Astrocyte (in vitro differentiated cells and primary cell): Measurements from ENCODE around the gene SUN3. TPM values are rescaled to one million over a fixed set of nuclear protein-coding genes. Genes with fewer than 3 reads are reported as not detected.
A peak's percentile ranks its signal among the peaks of the same experiment; 100 is the strongest.

Experiments
- DNase-seq: peaks from one replicate; pipeline ENCODE4 v3.0.0-alpha.2; 2010; ENCODE audit warnings: low read depth
- FAIRE-seq: peaks from 2 replicates; lab custom pipeline; 2011; peaks lifted over from hg19 to GRCh38; lab: Jason Lieb, UNC
- H2AFZ ChIP-seq: 2 replicates; pipeline ENCODE4 v1.6.0; 2012; ENCODE audit warnings: low read depth, low read length, inconsistent platforms
- H3K27ac ChIP-seq: 2 replicates; pipeline ENCODE4 v1.5.1; 2011; ENCODE audit warnings: low read depth, low read length, inconsistent platforms
- H3K27me3 ChIP-seq: 2 replicates; pipeline ENCODE4 v1.6.0; 2011; ENCODE audit warnings: low read length, inconsistent platforms; ENCODE audit not compliant: insufficient read depth
- H3K36me3 ChIP-seq: 2 replicates; pipeline ENCODE4 v1.5.1; 2011; ENCODE audit warnings: low read length, inconsistent platforms; ENCODE audit not compliant: insufficient read depth
- H3K4me1 ChIP-seq: 2 replicates; pipeline ENCODE4 v1.5.1; 2011; ENCODE audit warnings: low read length, inconsistent platforms; ENCODE audit not compliant: insufficient read depth
- H3K4me2 ChIP-seq: 2 replicates; pipeline ENCODE4 v1.6.0; 2012; ENCODE audit warnings: low read length, inconsistent platforms
- H3K4me3 ChIP-seq: 2 replicates; pipeline ENCODE4 v1.5.1; 2011; ENCODE audit warnings: low read depth, mild to moderate bottlenecking, low read length, inconsistent platforms; ENCODE audit not compliant: insufficient read depth
- H3K79me2 ChIP-seq: 2 replicates; pipeline ENCODE4 v1.6.0; 2012; ENCODE audit warnings: mild to moderate bottlenecking, low read length, inconsistent platforms; ENCODE audit not compliant: insufficient read depth
- H3K9ac ChIP-seq: 2 replicates; pipeline ENCODE4 v1.6.0; 2012; ENCODE audit warnings: mild to moderate bottlenecking, low read length, inconsistent platforms
- H3K9me3 ChIP-seq: 2 replicates; pipeline ENCODE4 v1.5.1; 2012; ENCODE audit warnings: low read depth, mild to moderate bottlenecking, low read length, inconsistent platforms; ENCODE audit not compliant: insufficient read depth
- H4K20me1 ChIP-seq: 2 replicates; pipeline ENCODE4 v1.6.0; 2012; ENCODE audit warnings: low read length, inconsistent platforms; ENCODE audit not compliant: insufficient read depth
- H3K27ac Mint-ChIP-seq: one replicate; pipeline ENCODE4 v1.8.0; 2021; ENCODE audit warnings: mild to moderate bottlenecking, mixed read lengths; ENCODE audit not compliant: unreplicated experiment
- H3K27me3 Mint-ChIP-seq: one replicate; pipeline ENCODE4 v1.8.0; 2021; ENCODE audit warnings: low read depth, mixed read lengths; ENCODE audit not compliant: unreplicated experiment
- H3K36me3 Mint-ChIP-seq: one replicate; pipeline ENCODE4 v1.8.0; 2021; ENCODE audit warnings: low read depth, mixed read lengths; ENCODE audit not compliant: unreplicated experiment
- H3K4me1 Mint-ChIP-seq: one replicate; pipeline ENCODE4 v1.8.0; 2021; ENCODE audit warnings: low read depth, mixed read lengths; ENCODE audit not compliant: unreplicated experiment
- H3K4me3 Mint-ChIP-seq: one replicate; pipeline ENCODE4 v1.8.0; 2021; ENCODE audit warnings: mild to moderate bottlenecking, moderate library complexity, mixed read lengths; ENCODE audit not compliant: unreplicated experiment
- H3K9me3 Mint-ChIP-seq: one replicate; pipeline ENCODE4 v1.8.0; 2021; ENCODE audit warnings: mild to moderate bottlenecking, mixed read lengths; ENCODE audit not compliant: unreplicated experiment
- EZH2 ChIP-seq: IDR thresholded peaks from 2 replicates; pipeline ENCODE4 v1.6.1; 2012; ENCODE audit warnings: mild to moderate bottlenecking, low read length, inconsistent platforms; ENCODE audit not compliant: insufficient read depth
- total RNA-seq: library from RNA; stranded (reverse); gene quantifications from 2 replicates; pipeline ENCODE4 v1.2.1, GENCODE V29; 2021
- TF ChIP-seq, protein P1 (sequence below): IDR thresholded peaks from 2 replicates; pipeline ENCODE4 v1.5.1; 2011; ENCODE audit warnings: low read depth, mild to moderate bottlenecking, inconsistent platforms, low read length, moderate library complexity; ENCODE audit not compliant: insufficient read depth

Gene SUN3
- total RNA-seq, 1 donor from 2014 or later: not detected

- Histone ChIP-seq H2AFZ (no peak overlapping the region), H3K4me1 (peaks cover 24% of the 10 kb centered on the region), H3K9me3 (no peaks in the 10 kb centered on the region), H4K20me1 (no peaks in the 10 kb centered on the region), H3K4me3 (no peak overlapping the region), H3K27me3 (peaks cover 17% of the 10 kb centered on the region), H3K79me2 (no peaks in the 10 kb centered on the region), H3K9ac (no peak overlapping the region), H3K4me2 (no peak overlapping the region), H3K27ac (no peak overlapping the region), H3K36me3 (no peaks in the 10 kb centered on the region)
- FAIRE-seq: no peak
- H3K27ac Mint-ChIP-seq: no peak overlapping the region
- peaks cover 19% of the 10 kb centered on the region for H3K4me1 Mint-ChIP-seq
- no peaks in the 10 kb centered on the region for H3K36me3 Mint-ChIP-seq
- no peak for TF ChIP-seq EZH2
- TF ChIP-seq, protein P1, sequence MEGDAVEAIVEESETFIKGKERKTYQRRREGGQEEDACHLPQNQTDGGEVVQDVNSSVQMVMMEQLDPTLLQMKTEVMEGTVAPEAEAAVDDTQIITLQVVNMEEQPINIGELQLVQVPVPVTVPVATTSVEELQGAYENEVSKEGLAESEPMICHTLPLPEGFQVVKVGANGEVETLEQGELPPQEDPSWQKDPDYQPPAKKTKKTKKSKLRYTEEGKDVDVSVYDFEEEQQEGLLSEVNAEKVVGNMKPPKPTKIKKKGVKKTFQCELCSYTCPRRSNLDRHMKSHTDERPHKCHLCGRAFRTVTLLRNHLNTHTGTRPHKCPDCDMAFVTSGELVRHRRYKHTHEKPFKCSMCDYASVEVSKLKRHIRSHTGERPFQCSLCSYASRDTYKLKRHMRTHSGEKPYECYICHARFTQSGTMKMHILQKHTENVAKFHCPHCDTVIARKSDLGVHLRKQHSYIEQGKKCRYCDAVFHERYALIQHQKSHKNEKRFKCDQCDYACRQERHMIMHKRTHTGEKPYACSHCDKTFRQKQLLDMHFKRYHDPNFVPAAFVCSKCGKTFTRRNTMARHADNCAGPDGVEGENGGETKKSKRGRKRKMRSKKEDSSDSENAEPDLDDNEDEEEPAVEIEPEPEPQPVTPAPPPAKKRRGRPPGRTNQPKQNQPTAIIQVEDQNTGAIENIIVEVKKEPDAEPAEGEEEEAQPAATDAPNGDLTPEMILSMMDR: no peak
- no peak for DNase-seq
- no peak overlapping the region for H3K4me3 Mint-ChIP-seq
- H3K27me3 Mint-ChIP-seq: peaks cover 37% of the 10 kb centered on the region
- no peaks in the 10 kb centered on the region for H3K9me3 Mint-ChIP-seq
Measured at GRCh38 chr7:48038815-48039506, 10.1 kb upstream of the SUN3 start.

DNA sequence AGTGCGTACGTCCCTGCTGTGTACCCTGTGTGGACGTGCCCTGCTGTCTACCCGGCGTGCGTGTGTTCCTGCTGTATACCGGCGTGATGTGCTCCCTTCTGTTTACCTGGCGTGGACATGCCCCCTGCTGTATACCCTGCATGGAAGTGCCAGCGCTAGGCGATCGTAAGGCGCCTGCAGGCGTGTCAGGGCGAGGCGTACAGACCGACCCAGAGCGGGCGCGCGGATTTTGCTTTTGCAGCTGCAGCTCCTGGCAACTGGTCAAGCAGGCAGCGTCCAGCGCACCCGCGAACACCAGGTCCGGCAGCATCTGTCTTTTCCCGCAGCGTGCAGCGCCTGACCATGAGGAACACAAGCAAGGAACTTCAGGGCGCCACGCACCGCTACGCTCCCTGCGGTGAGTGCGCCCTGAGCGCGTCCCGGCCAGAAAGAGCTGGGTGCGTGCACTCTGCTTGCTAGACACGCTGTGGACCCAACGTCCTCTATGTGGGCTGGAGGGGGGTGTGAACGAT, 7.1 kb upstream of the SUN3 start:
- peaks cover 50% of the 10 kb centered on the region for H3K27me3 Mint-ChIP-seq
- no peak overlapping the region for H3K27ac Mint-ChIP-seq
- H3K36me3 Mint-ChIP-seq: no peaks in the 10 kb centered on the region
- peaks cover 5% of the 10 kb centered on the region for H3K4me1 Mint-ChIP-seq
- Histone ChIP-seq H3K27ac (no peak overlapping the region), H3K27me3 (peaks cover 17% of the 10 kb centered on the region), H3K4me1 (peaks cover 11% of the 10 kb centered on the region), H3K79me2 (no peaks in the 10 kb centered on the region), H4K20me1 (no peaks in the 10 kb centered on the region), H2AFZ (peak overlapping the region; percentile 89), H3K4me3 (peak overlapping the region; percentile 65), H3K9ac (peak overlapping the region; percentile 65), H3K9me3 (no peaks in the 10 kb centered on the region), H3K36me3 (no peaks in the 10 kb centered on the region), H3K4me2 (peak overlapping the region; percentile 93)
- H3K9me3 Mint-ChIP-seq: no peaks in the 10 kb centered on the region
- DNase-seq (peak; percentile 27), FAIRE-seq (no peak)
- H3K4me3 Mint-ChIP-seq: peak overlapping the region; percentile 82
- TF ChIP-seq EZH2: no peak

DNA sequence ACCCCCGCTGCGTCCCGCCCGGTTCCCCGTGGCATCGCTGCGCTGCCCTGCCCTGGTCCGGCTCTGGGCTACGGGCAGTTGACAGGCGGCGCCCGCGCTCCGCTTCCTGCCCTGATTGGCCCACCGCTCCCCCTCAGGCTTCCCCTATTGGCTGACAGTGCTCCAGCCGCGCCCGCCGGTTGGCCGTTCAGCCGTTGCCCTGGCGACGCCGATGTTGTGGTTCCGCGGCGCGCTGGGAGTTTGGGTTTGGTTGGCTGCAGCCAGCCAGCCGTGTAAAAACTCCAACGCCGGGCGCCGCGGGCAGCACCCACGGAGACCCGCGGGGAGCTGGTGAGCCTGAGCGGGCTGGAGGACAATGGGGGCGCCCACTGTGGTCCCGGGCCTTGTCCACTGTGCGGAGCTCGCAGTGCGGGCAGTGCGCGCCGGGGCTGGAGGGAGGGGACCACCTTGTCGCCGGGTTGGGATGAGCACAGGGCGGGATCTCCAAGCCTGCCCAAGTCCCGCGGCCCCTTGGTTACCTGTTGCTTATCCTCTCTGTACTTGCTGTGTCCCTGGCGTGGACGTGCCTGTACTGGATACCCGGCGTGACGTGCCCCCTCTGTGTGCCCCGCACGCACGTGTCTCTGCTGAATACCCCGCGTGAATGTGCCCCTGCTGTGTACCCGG, 6.5 kb upstream of the SUN3 start, which contains the start of gene C7orf57:
TSS of gene C7orf57 (plus strand) at position 243 of the 666 bp plus-strand sequence. CDS start 766 bp downstream, outside the sequence.
- Mint-ChIP-seq H3K4me1 (no peaks in the 10 kb centered on the region), H3K4me3 (peak within 1 kb of the TSS; percentile 82), H3K9me3 (no peaks in the 10 kb centered on the region), H3K27me3 (peaks cover 52% of the 10 kb centered on the region), H3K27ac (no peak within 1 kb of the TSS), H3K36me3 (no peaks in the 10 kb centered on the region)
- no peaks in the 10 kb centered on the region for H3K36me3 ChIP-seq
- H3K4me3 ChIP-seq: peak within 1 kb of the TSS; percentile 65
- H2AFZ ChIP-seq: peak within 1 kb of the TSS; percentile 89
- DNase-seq (peak; percentile 78), FAIRE-seq (no peak)
- H3K9me3 ChIP-seq: no peaks in the 10 kb centered on the region
- no peaks in the 10 kb centered on the region for H3K79me2 ChIP-seq
- peaks cover 17% of the 10 kb centered on the region for H3K27me3 ChIP-seq
- H3K4me1 ChIP-seq: peaks cover 9% of the 10 kb centered on the region
- no peak for TF ChIP-seq EZH2
- TF ChIP-seq, protein P1: no peak
- H3K4me2 ChIP-seq: peak within 1 kb of the TSS; percentile 93
- no peaks in the 10 kb centered on the region for H4K20me1 ChIP-seq
- H3K27ac ChIP-seq: no peak within 1 kb of the TSS
- peak within 1 kb of the TSS; percentile 65 for H3K9ac ChIP-seq
